SKM-1 (cell line): ENCODE measurements around the gene TTYH1.
A peak's percentile ranks its signal among the peaks of the same experiment; 100 is the strongest.
"Not testable (repeated sequence)": the region's sequence is repeated elsewhere in the genome, so short reads cannot be mapped to it uniquely, and the experiment has no call there.

Experiments
- DNase-seq: peaks from one replicate; lab custom pipeline; 2025; ENCODE audit not compliant: unreplicated experiment; lab: John Stamatoyannopoulos, UW

TTYH1 gene

DNA sequence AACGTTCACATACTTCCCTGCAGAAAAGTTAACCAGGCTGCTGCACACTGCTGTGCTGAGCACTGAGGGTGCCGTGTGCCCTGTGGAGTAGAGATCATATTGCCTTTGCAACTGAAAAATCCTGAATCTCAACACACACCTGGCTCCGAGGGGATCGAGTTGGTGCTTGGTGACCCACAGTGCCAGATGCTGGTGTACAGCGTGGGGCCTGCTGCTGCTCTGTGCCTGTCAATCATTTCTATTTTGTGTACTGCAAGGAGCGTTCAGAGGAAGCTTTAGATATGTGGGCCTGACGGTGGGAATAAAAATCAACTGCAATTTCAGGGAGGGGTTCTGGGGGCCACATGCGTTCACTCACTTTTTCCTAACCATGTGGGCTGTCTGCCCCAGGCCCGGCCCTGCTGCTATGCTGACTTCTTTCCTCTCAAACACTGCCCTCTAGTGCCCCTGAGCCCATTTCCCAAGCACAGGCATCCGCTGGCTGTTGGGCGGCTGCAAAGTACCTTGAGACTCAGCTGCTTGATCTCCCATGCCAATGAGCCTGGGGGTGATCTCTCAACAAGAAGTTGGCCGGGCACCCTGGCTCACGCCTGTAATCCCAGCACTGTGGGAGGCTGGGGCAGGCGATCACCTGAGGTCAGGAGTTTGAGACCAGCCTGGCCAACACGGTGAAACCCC is 24.0 kb downstream of the TTYH1 start:
- no peak for DNase-seq

DNA sequence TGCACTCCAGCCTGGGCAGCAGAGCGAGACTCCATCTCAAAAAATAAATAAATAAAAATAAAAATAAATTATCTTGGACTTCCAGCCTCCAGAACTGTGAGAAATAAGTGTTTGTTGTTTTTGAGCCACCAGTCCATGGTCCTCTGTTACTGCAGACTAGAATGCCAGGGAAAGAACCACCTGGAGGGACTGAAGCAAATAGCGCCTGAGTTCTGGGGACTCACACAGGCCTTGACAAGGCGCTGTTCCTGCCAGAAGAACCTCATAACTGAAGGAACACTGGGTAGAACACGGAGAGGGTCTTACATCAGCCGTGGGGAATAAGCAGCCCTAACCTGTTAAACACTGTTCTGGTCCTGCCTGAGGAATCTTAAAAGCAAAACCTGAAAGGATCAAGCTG is 25.4 kb downstream of the TTYH1 start:
- DNase-seq: no peak

DNA sequence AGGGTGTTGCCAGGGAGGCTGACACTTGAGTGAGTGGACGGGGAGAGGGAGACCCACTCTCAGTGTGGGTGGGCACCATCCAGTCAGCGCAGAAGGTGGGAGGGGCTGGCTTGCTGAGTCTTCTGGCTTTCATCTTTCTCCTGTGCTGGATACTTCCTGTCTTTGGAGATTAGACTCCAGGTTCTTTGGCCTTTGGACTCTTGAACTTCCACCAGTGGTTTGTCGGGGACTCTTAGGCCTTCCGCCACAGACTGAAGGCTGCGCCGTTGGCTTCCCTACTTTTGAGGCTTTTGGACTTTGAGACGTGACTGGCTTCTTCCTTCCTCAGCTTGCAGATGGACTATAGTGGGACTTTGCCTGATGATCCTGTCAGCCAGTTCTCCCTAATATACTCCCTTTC is 29.5 kb downstream of the TTYH1 start:
- DNase-seq: no peak

DNA sequence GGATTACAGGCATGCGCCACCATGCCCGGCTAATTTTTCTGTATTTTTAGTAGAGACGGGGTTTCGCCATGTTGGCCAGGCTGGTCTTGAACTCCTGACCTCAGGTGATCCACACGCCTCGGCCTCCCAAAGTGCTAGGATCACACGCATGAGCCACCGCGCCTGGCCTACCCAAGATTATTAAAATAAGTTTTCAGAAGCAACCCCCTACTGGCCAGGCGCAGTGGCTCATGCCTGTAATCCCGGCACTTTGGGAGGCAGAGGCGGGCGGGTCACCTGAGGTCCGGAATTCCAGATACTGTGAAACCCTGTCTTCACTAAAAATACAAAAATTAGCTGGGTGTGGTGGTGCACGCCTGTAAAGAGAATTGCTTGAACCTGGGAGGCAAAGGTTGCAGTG is 31.1 kb downstream of the TTYH1 start:
- DNase-seq: not testable (repeated sequence)

DNA sequence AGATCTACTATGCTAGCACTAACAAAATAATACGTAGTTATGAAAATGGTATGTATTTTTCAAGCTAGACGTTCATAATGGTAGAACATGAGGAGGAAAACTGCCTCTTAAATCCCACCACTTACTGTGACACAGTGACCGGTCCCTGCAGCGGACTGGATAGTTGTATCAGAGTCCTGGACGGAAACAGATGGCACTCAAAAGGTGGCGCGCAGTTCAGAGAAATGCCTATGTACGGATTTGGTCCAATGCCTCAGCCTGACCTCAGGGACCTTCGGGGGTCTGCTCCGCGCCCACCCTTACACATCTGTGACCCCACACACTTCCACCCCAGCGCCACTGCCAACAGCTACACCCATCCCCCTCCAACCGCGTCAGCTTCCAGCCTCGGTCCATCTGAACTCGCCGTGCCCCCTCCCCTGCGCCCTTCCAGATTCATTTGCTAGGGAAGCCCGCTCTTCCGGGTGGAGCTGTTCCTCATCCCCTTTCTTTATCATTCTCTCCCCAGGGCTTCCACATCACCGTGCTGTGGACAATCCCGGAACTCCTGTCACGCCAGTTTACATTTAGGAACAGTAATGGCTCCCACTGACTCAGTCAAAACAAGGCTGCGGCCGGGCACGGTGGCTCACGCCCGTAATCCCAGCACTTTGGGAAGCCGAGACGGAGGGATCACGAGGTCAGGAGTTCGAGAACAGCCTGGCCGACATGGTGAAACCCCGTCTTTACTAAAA is 32.9 kb downstream of the TTYH1 start:
- no peak for DNase-seq

DNA sequence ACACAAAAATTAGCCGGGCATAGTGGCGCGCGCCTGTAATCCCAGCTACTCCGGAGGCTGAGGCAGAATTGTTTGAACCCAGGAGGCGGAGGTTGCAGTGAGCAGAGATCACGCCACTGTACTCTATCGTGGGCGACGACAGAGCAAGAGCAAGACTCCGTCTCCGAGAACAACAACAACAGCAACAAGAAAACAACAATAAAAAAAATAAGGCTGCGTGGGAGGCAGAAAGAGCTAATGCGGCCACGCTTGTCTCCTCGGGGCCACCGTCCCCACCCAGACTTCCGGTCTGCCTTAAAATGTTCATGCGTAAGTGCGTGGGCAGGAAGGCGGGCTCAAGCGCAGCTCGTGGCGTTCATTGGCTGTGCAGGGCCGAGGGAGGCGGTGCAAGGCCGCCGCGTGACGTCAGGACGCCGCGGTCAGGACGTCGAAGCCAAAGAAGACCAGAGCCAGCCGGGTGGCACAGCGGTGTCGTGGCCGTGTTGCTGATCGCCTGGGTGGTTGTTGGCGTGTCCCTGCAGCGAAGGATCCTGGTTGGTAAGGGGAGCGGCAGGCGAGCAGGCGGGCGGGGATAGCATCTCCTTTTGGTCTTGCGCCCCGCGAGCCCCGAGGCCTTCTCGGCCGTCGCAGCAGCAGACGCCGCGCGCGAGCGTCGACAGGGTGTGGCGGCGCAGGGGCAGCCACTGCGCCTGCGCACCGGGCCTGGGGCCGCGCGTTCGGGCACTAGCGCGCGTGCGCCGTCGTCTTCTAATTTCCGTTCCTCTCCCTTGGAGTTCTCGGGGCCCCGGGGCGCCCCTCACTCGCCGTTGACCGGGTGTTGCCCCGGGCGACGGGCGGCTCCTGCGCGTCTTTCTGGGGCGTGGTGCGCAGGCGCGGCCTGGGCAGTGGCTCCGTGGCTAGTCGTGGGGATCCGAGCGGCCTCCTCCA is 33.8 kb downstream of the TTYH1 start, which contains the start of gene LENG8:
LENG8 (plus strand) TSS at position 426 of the 927 bp plus-strand sequence. CDS start 2,146 bp downstream, outside the sequence.
- peak; percentile 56 for DNase-seq

DNA sequence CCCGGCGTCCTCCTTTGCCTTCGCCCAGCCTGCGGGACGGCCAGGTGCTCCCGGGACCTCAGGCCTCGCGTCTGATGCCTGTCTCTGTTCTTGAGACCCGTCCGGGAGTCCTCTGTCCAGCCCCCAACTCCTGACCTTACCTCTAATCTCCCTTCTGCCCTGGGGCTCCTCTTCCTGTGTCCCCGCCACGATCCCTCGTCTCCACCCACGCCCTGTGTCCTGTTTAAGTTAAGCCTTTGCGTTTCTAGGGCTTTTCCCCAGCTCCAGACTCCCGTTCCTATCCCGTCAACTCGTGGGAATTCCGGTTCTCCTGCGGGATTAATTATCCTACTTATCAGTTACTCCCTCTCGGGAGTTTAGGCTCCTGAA is 34.4 kb downstream of the TTYH1 start:
- no peak for DNase-seq

DNA sequence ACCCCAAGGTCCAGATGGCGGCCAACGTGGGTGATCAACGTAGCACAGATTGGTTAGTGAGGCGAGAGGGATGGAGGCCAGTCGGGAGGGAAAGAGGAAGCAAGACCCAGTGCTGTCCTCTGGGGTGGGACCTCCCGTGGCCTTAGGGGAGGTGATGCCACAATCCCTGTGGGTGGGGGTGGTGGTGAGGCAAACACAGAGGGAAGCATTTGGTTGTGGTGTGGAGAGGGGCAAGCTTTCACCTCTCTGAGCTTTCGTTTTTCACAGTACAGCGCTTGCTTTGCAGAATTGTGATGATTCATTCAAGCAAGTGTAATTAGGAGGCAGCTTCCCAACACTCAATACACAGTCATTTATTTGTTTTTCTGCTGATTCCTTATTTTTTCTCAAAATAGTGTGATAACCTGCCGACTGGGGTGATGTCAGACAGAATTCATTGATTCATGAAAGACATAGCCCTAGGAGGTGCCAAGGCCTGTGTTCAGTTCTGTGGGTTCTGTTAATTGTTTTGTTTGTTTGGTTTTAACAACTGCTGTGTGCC is 36.1 kb downstream of the TTYH1 start:
- no peak for DNase-seq

DNA sequence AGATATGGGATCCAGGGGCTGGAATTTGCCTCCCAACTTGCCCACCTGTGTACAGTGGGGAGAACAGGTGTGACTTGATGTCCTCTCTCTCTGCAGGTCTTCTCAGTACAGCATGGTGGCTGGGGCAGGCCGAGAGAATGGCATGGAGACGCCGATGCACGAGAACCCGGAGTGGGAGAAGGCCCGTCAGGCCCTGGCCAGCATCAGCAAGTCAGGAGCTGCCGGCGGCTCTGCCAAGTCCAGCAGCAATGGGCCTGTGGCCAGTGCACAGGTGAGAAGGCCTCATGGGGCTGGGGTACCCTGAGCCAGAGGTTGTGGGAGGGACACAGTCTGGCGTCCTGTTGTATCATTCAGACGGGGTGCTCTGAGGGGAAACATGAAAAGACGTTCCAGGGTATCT is 36.7 kb downstream of the TTYH1 start:
- no peak for DNase-seq

DNA sequence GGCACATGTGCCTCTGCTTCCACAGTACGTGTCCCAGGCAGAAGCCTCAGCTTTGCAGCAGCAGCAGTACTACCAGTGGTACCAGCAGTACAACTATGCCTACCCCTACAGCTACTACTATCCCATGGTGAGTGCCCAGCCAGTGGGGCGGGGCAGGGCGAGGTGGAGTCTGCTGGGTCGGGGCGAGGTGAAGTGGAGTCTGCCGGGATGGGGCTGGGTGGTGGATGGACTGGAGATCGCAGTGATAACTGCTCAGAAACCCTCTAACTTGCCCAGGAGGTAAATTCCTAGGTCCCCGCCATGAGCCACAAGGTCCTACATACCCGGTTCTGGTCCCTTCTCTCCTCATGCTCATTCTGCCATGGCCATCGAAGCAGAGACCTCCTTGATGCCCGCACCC is 37.4 kb downstream of the TTYH1 start:
- no peak for DNase-seq

DNA sequence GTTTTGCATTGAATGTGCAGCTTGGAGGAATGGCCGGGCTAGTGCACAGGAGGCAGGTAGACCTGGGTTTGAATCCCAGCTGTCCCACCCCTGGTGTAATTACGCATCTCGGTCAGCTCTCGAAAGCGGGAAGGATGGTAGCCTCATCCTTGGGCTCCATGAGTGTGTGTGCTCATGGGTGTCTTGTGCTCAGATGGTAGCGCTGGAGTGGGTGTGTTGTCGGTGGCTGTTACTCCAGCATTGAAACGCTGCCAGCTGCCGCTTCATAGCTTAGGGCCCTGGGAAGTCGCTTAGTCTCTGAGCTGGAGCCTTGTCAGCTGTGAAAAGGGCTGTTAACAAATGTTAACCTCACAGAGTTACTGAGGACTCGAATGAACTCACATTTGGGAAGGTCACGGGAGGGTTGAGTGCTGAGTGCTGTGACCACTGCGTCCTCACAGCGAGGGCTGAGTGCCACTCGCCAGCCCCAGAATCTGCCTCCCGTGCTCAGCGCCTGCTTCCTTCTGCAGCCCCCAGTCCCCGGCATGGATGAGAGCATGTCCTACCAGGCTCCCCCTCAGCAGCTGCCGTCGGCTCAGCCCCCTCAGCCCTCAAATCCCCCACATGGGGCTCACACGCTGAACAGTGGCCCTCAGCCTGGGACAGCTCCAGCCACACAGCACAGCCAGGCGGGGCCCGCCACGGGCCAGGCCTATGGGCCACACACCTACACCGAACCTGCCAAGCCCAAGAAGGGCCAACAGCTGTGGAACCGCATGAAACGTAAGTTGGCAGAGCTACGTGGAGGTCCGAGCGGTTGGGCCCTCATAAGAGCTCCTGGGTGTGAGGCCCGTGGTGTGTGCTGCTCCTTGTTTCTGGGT is 38.9 kb downstream of the TTYH1 start:
- DNase-seq: no peak

DNA sequence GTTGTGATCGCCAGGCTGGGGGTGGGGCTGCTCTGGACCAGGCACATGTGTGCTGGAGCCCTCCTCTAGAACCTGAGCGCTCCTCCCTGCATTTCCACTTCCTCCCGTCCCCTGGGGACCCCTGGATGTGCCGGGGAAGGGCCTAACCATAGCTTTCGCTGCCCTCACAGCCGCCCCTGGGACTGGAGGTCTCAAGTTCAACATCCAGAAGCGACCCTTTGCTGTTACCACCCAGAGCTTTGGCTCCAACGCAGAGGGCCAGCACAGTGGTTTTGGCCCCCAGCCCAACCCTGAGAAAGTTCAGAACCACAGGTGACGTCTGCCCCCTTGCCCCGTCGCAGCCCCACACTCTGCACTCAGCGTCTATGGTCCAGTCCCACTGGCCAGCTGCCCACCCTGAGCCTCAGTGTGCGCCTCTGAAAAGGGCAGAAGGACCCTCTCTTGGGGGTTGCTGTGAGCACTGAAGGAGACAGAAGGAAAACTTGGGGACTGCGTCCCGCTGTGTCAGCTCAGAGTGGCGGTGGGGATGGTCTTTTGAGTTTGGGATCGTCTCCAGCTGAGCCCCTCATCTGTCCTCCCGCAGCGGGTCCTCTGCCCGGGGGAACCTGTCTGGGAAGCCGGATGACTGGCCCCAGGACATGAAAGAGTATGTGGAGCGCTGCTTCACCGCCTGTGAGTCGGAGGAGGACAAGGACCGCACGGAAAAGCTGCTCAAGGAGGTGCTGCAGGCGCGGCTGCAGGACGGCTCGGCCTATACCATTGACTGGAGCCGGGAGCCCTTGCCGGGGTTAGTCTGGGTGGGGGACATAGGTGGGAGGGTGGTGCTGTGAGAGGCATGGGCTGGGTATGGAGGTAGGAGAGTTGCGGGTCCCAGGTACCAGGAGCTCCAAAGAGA is 39.8 kb downstream of the TTYH1 start:
- DNase-seq: no peak

DNA sequence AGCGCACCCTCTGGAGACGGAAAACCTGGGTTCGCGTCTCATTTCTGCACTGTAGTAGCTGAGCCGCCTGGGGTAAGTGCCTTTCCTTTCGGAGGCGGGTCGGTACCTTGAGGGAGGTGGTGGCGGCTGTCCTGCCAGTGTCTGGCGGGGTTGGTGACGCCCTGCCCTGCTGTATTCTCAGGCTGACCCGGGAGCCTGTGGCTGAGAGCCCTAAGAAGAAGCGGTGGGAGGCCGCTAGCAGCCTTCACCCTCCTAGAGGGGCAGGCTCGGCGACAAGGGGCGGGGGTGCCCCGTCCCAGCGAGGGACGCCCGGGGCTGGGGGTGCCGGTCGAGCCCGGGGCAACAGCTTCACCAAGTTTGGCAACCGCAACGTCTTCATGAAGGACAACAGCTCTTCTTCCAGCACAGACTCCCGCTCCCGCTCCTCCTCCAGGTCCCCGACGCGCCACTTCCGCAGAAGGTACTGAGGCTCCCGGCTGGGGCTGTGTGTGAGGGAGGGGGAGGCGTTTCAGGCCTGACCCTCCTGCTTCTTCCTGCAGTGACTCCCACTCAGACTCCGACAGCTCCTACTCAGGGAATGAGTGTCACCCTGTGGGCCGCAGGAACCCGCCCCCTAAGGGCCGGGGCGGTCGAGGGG is 40.6 kb downstream of the TTYH1 start:
- no peak for DNase-seq

DNA sequence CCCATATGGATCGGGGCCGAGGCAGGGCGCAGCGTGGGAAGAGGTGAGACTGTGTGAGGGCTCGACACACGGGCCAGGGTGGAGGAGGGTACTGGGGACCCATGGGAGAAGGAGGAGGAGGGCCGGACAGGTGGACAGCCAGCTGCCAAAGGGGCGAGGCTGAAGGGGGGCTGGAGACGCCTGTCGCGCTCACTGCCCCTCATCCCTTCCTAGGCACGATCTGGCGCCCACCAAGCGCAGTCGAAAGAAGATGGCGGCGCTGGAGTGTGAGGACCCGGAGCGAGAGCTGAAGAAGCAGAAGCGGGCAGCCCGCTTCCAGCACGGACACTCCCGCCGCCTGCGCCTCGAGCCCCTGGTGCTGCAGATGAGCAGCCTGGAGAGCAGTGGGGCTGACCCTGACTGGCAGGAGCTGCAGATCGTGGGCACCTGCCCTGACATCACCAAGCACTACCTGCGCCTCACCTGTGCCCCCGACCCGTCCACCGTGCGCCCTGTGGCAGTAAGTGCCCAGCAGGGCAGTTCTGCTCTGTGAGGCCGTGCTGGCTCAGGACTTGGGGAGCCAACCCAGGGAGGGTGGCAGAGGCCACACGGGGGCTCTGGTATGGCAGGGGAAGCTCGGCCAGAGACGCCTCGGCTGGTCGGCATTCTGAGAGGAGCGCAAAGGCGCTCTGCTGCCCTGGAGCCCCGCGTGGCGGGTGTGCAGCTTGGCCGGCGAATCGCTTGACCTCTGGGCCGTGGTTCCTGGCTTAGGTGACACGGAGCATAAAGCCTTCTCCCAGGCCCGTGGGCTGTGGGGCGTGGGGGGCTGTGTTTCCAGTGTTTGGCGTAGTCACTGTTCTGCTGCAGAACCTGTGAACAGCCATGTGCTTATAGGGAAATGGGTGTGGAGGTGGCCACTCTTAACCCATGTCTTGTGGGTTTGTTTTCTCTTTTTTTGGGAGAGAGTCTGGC is 41.4 kb downstream of the TTYH1 start:
- no peak for DNase-seq

DNA sequence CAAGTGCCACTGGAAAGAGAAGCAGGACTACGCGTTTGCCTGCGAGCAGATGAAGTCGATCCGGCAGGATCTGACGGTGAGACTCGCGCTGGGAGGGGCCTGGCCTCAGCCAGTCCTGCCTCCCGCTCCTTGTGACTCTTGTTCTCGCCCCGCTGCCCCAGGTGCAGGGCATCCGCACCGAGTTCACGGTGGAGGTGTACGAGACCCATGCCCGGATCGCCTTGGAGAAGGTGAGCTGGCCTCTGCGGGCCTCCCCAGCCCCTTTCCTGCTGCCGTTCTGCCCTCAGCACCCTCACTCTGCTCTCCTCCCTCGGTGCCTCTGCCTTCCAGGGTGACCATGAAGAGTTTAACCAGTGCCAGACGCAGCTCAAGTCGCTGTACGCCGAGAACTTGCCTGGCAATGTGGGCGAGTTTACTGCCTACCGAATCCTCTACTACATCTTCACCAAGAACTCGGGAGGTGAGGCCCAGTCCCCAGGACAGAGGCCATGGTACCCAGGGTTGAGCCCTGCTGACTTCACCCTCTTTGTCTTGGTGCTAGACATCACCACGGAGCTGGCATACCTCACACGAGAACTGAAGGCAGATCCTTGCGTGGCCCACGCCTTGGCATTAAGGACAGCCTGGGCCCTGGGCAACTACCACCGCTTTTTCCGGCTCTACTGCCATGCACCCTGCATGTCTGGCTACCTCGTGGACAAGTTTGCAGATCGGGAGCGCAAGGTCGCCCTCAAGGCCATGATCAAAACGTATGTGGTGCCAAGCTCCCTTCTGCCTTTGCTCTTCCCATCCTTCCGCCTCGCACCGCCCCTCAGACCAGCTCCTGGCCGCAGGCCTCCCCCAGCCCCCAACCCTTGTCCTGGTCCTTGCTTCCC is 42.7 kb downstream of the TTYH1 start:
- no peak for DNase-seq

DNA sequence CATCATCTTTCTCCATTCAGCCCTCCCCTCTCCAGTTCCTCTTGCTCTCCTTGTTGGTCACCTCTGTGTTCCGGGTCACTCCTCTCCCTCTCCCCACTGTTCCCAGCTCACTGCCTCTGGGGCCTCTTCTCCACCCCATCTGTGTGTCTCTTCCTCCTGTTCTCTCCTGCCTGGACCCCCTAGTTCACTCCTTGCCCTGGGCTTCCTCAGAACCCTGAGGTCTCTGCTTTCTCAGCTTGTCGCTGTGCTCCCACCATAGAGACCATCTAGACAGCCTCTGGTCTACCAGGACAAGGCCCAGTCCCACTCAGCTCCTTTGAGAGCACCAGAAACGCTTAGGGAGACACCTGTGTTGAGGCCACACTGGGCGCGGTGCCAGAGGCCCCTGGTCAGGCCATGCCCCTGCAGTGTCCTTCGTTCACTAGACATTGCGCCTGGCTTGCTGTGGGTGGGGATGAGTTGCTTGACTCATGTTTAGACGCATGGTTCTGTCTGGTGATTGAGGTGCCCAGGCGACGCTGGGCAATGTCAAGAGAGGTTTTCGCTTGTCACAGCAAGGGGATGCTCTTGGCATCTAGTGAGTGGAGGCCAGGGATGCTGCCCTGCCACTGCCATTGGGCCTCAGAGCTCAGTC is 43.5 kb downstream of the TTYH1 start:
- no peak for DNase-seq
